GM12874 (cell line): ENCODE data around the gene DDX17.

ENCODE experiments used
- TF ChIP-seq, protein P1 (sequence below): IDR thresholded peaks from 2 replicates; pipeline ENCODE4 v1.5.1; 2011; ENCODE audit warnings: low read depth, mild to moderate bottlenecking, control low read depth, low read length, moderate library complexity; ENCODE audit not compliant: insufficient read depth

The DDX17 gene

GRCh38 chr22:38454353-38455075, 51.6 kb downstream of the DDX17 start:
- TF ChIP-seq, protein P1, sequence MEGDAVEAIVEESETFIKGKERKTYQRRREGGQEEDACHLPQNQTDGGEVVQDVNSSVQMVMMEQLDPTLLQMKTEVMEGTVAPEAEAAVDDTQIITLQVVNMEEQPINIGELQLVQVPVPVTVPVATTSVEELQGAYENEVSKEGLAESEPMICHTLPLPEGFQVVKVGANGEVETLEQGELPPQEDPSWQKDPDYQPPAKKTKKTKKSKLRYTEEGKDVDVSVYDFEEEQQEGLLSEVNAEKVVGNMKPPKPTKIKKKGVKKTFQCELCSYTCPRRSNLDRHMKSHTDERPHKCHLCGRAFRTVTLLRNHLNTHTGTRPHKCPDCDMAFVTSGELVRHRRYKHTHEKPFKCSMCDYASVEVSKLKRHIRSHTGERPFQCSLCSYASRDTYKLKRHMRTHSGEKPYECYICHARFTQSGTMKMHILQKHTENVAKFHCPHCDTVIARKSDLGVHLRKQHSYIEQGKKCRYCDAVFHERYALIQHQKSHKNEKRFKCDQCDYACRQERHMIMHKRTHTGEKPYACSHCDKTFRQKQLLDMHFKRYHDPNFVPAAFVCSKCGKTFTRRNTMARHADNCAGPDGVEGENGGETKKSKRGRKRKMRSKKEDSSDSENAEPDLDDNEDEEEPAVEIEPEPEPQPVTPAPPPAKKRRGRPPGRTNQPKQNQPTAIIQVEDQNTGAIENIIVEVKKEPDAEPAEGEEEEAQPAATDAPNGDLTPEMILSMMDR = no peak

- TF ChIP-seq, protein P1 = no peak
Measured at GRCh38 chr22:38453996-38454352, 52.1 kb downstream of the DDX17 start.

GRCh38 chr22:38453066-38453672, 52.9 kb downstream of the DDX17 start:
- TF ChIP-seq, protein P1 = no peak

GRCh38 chr22:38452373-38453065, 53.6 kb downstream of the DDX17 start:
- TF ChIP-seq, protein P1 = no peak

- TF ChIP-seq, protein P1 = no peak
Measured at GRCh38 chr22:38451864-38452263, 54.2 kb downstream of the DDX17 start.

- TF ChIP-seq, protein P1 = no peak
Measured at GRCh38 chr22:38451404-38451803, 54.7 kb downstream of the DDX17 start.

GRCh38 chr22:38450234-38450797, 55.8 kb downstream of the DDX17 start:
- TF ChIP-seq, protein P1 = no peak
